Activated B cell treated with CpG ODN at 0.5 μM for 24 hours (primary cell): Measurements from ENCODE around the gene NUP160. TPM values are rescaled to one million over a fixed set of nuclear protein-coding genes. Genes with fewer than 3 reads are reported as not detected.
A peak's percentile ranks its signal among the peaks of the same experiment; 100 is the strongest.
"Not testable (repeated sequence)": the region's sequence is repeated elsewhere in the genome, so short reads cannot be mapped to it uniquely, and the experiment has no call there.

Experiments used
- ATAC-seq: fragments of 200-7000 bp; cut with Tn5 transposase; one replicate; pipeline ENCODE4 v1.10.0; 2021; ENCODE audit warnings: low read depth, mild to moderate bottlenecking, moderate library complexity
- CTCF ChIA-PET: fragments of 350-600 bp; sonication (Branson Sonifier 250); formaldehyde crosslinking; loops from one replicate; lab custom pipeline; 2021; ENCODE audit warnings: antibody characterized with exemption; lab: Charles Lee
- POLR2A ChIA-PET: fragments of 350-600 bp; sonication (Branson Sonifier 250); formaldehyde crosslinking; loops from one replicate; lab custom pipeline; 2021; ENCODE audit warnings: antibody characterized with exemption; lab: Charles Lee
- DNase-seq: peaks from one replicate; pipeline ENCODE4 v3.0.0; 2022
- H3K27ac Mint-ChIP-seq: one replicate; pipeline ENCODE4 v1.8.0; 2020; ENCODE audit warnings: mixed read lengths
- H3K27me3 Mint-ChIP-seq: one replicate; pipeline ENCODE4 v1.8.0; 2021; ENCODE audit warnings: mixed read lengths
- H3K36me3 Mint-ChIP-seq: one replicate; pipeline ENCODE4 v1.8.0; 2021; ENCODE audit warnings: low read depth, mixed read lengths
- H3K4me1 Mint-ChIP-seq: one replicate; pipeline ENCODE4 v1.8.0; 2021; ENCODE audit warnings: mixed read lengths
- H3K4me3 Mint-ChIP-seq: one replicate; pipeline ENCODE4 v1.8.0; 2020; ENCODE audit warnings: mild to moderate bottlenecking, mixed read lengths
- H3K9me3 Mint-ChIP-seq: one replicate; pipeline ENCODE4 v1.8.0; 2020; ENCODE audit warnings: mixed read lengths
- CTCF ChIP-seq: fragments of 200-600 bp; IDR thresholded peaks from one replicate; pipeline ENCODE4 v1.8.0; 2022; ENCODE audit warnings: antibody characterized with exemption, mild to moderate bottlenecking
- intact Hi-C: fragments of 100-400 bp; cut with micrococcal nuclease; formaldehyde crosslinking; loops from one replicate; pipeline ENCODE4 v1.15.1; 2024
- total RNA-seq: library from RNA; stranded (reverse); gene quantifications from 2 replicates; pipeline ENCODE4 v1.2.3, GENCODE V29; 2022

NUP160 gene
- total RNA-seq, 1 donor from 2014 or later = 70.8 TPM

DNA sequence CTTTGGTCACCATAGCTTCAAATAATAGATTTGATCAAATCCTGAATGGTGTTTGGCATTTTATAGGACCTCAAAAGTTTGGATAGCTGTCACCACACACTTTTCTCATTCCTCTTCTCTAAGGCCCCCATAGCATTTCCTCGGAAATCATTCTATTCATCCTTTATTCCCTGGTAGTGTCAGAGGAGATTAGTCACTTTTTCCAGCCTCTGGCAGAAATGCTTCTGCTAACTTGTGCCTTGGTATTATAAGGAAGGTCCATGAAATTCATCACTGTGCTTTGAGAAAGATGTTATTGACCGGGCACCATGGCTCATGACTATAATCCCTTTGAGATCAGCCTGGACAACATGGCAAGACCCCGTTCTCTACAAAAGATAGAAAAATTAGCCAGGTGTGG, 19.7 kb upstream of the NUP160 start:
- no peak for TF ChIP-seq CTCF
- Mint-ChIP-seq H3K4me3 (no peak overlapping the region), H3K4me1 (peaks cover 61% of the 10 kb centered on the region), H3K36me3 (no peaks in the 10 kb centered on the region), H3K27me3 (no peaks in the 10 kb centered on the region), H3K27ac (no peak overlapping the region), H3K9me3 (no peaks in the 10 kb centered on the region)
- intact Hi-C loops = no loop called here
- ATAC-seq (no peak), DNase-seq (no peak)
- POLR2A ChIA-PET = interaction anchor here (0.6 to 1.7 kb wide), 2 partner anchors 14 to 64 kb away, joined by 4 to 5 read pairs; no protein-coding TSS in a partner anchor
- CTCF ChIA-PET = no interaction called here

GRCh38 chr11:47866892-47867291, 18.7 kb upstream of the NUP160 start:
- CTCF ChIA-PET, H3K27me3 Mint-ChIP-seq, H3K9me3 Mint-ChIP-seq, ATAC-seq, H3K4me3 Mint-ChIP-seq, DNase-seq, intact Hi-C loops, H3K36me3 Mint-ChIP-seq: not testable (repeated sequence)
- Mint-ChIP-seq H3K4me1 (peaks cover 69% of the 10 kb centered on the region), H3K27ac (peak overlapping the region; percentile 50)
- POLR2A ChIA-PET = interaction anchor here (1.0 kb wide), 1 partner anchor 242 kb away, joined by 3 read pairs; no protein-coding TSS in a partner anchor

DNA sequence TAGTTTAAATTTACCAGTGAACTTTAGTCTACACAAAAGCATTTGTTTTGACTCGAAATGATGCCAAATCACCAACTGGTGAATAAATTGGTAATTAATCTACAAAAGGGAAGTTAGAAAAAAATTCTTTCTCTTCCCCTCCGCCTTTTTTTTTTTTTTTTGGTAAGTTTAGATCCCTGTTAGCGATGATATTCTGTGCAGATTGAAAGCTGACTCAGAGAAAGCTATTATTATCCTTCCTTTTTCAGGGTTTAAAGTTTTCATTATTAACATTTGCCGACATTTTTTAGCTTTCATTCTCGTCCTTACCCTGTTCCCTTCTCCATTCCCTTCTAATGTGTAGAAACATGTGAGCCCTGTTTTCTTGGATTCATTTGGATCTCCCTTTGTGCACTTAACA, 16.8 kb upstream of the NUP160 start:
- no peaks in the 10 kb centered on the region for H3K27me3 Mint-ChIP-seq
- CTCF ChIA-PET = interaction anchor here (1.0 to 3.0 kb wide), 4 partner anchors 11 to 242 kb away, joined by 3 to 14 read pairs (median 6); no protein-coding TSS in a partner anchor
- DNase-seq (no peak), ATAC-seq (peak; percentile 6)
- H3K27ac Mint-ChIP-seq = peak overlapping the region; percentile 91
- POLR2A ChIA-PET = interaction anchor here (0.5 to 2.3 kb wide), 11 partner anchors 10 to 317 kb away, joined by 3 to 32 read pairs (median 7); partner anchors contain the start of gene NUP160
- intact Hi-C loops = no loop called here
- peaks cover 81% of the 10 kb centered on the region for H3K4me1 Mint-ChIP-seq
- H3K4me3 Mint-ChIP-seq = peak overlapping the region; percentile 71
- no peak for TF ChIP-seq CTCF
- H3K36me3 Mint-ChIP-seq = no peaks in the 10 kb centered on the region
- H3K9me3 Mint-ChIP-seq = no peaks in the 10 kb centered on the region

DNA sequence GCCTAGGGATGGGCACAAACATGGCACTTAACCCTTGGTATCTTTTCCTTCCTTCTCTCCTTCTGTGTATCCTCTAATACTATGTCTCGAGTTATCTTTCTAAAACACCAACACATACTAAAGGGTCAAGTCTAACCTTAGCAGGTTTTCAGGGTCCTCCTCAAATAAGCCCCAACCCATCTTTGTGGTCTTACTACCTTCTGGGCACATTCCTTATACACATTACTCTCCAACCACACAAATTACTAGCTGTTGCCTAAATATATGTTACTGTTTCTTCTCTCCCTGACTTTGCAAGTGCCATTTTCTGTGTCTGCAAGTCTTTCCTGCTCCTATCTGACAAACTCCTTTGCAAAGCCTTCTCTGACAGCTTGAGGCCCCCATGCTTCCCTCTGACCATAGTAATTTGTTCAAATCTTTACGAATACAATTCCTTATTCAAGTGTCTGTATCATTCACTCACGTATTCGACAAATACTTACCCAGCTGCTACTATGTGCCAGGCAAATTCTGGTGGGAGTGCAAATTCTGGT, 15.8 kb upstream of the NUP160 start:
- Mint-ChIP-seq H3K9me3 (no peaks in the 10 kb centered on the region), H3K27me3 (no peaks in the 10 kb centered on the region), H3K4me3 (peak overlapping the region; percentile 53), H3K27ac (peak overlapping the region; percentile 91), H3K36me3 (no peaks in the 10 kb centered on the region), H3K4me1 (peaks cover 79% of the 10 kb centered on the region)
- intact Hi-C loops = loop anchor here (1.0 to 2.0 kb wide), 4 partner anchors 10 to 54 kb away; no protein-coding TSS in a partner anchor
- DNase-seq (no peak), ATAC-seq (no peak)
- CTCF ChIA-PET = interaction anchor here (1.4 to 3.0 kb wide), 3 partner anchors 10 to 243 kb away, joined by 4 to 14 read pairs (median 8); no protein-coding TSS in a partner anchor
- POLR2A ChIA-PET = interaction anchor here (1.4 to 2.3 kb wide), 6 partner anchors 9 to 244 kb away, joined by 5 to 32 read pairs (median 9); no protein-coding TSS in a partner anchor
- no peak for TF ChIP-seq CTCF

DNA sequence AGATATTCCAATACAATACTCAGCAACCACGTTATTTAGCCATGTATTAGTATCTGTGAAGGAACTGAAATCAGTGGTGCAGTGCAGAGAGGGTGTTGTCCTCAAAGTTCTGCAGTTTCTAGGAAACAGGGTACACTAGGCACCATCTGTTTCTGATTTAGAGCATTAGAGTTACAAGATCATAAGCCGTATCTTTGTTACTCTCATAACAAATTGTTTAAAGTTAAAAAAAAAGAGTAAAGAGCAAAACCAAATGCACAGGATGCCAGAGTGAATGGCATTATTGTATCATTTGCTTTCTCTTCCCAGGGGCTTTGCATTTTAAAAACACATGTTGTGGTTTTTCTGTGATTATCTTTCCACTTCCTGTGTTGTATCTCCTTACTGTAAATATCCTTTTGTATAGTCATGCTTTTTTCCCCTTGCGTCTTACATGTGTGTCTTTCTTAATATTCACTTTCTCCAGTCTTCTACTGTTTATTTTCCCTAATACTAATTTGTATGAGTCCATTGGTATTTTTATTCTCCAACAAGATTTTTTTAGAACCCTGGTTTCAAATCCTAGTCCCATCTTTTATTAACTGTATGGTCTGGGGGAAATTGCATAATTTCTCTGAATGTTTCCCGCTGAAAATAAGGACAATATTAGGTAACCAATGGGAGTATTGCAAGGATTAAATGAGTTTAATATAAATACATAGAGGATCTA, 15.2 kb upstream of the NUP160 start:
- H3K27ac Mint-ChIP-seq = peak overlapping the region; percentile 91

More for the DNA sequence above, 15.2 kb upstream of the NUP160 start:
- peaks cover 84% of the 10 kb centered on the region for H3K4me1 Mint-ChIP-seq
- CTCF ChIA-PET = interaction anchor here (3.0 kb wide), 1 partner anchor 9 kb away, joined by 14 read pairs; no protein-coding TSS in a partner anchor
- H3K9me3 Mint-ChIP-seq = no peaks in the 10 kb centered on the region
- peak overlapping the region; percentile 56 for H3K4me3 Mint-ChIP-seq
- H3K36me3 Mint-ChIP-seq = no peaks in the 10 kb centered on the region
- POLR2A ChIA-PET = interaction anchor here (1.7 kb wide), 1 partner anchor 9 kb away, joined by 32 read pairs; no protein-coding TSS in a partner anchor
- DNase-seq (no peak), ATAC-seq (peak; percentile 69)
- H3K27me3 Mint-ChIP-seq = no peaks in the 10 kb centered on the region
- no peak for TF ChIP-seq CTCF
- intact Hi-C loops = loop anchor here (1.0 to 2.0 kb wide), 4 partner anchors 9 to 55 kb away; no protein-coding TSS in a partner anchor
